Endothelial cell of umbilical vein (primary cell): Measurements from ENCODE around the gene SMIM21.

Experiments used
- EZH2 ChIP-seq: IDR thresholded peaks from 2 replicates; pipeline ENCODE4 v1.6.1; 2012; ENCODE audit warnings: borderline replicate concordance, low read depth, mild to moderate bottlenecking, moderate library complexity, low read length, inconsistent platforms; ENCODE audit not compliant: severe bottlenecking
- GATA2 ChIP-seq: IDR thresholded peaks from 2 replicates; pipeline ENCODE4 v1.7.0; 2011; ENCODE audit warnings: low read depth, mild to moderate bottlenecking, moderate library complexity, mixed read lengths, low read length; ENCODE audit not compliant: insufficient read length, insufficient read depth
- MYC ChIP-seq: IDR thresholded peaks from one replicate; pipeline ENCODE4 v1.6.1; 2011; ENCODE audit warnings: mild to moderate bottlenecking, low read depth, low read length
- POLR2A ChIP-seq: IDR thresholded peaks from 2 replicates; pipeline ENCODE4 v1.6.1; 2012; ENCODE audit warnings: low read depth, mild to moderate bottlenecking, control low read depth, low read length
- POLR2AphosphoS5 ChIP-seq: IDR thresholded peaks from 2 replicates; pipeline ENCODE4 v1.6.1; 2012; ENCODE audit warnings: low read depth, mild to moderate bottlenecking, control low read depth, low read length, moderate library complexity; ENCODE audit not compliant: insufficient read depth
- TF ChIP-seq, protein P1 (sequence below), 2 donors: IDR thresholded peaks; 1 replicate in 1 of 2; 2 replicates in 1 of 2; pipeline ENCODE4 v1.5.1; 2011; ENCODE audit warnings: low read length in 2 of 2, mild to moderate bottlenecking in 2 of 2, moderate library complexity in 2 of 2, control low read depth in 1 of 2, inconsistent platforms in 1 of 2, low read depth in 1 of 2; ENCODE audit not compliant: insufficient read depth in 1 of 2; ENCODE audit errors: extremely low read depth in 1 of 2
- TF ChIP-seq, protein P2 (sequence below): IDR thresholded peaks from 2 replicates; pipeline ENCODE4 v1.6.1; 2011; ENCODE audit not compliant: insufficient read depth, insufficient read length

DNA sequence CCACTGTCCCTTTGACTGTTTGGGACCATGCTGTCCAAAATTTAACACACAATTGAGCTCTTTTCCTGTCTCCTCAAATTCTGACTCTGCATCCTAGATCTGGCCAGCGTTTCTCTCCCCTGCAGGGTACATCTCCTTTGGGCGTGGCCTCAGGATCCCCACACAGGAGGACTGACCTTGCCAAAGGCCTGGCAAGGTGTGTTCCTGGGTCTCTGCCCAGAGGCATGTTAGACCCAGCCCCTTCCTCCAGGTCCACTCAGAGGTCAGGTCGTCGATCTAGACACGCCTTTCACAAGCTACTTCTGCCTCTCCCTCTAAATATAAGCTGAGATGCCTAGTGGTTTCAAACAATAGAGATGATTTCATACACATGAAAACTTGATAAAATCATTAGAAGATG lies 45.4 kb upstream of the SMIM21 start:
- TF ChIP-seq POLR2AphosphoS5 (no peak), MYC (no peak), POLR2A (no peak), EZH2 (no peak), GATA2 (no peak)
- TF ChIP-seq, protein P1, sequence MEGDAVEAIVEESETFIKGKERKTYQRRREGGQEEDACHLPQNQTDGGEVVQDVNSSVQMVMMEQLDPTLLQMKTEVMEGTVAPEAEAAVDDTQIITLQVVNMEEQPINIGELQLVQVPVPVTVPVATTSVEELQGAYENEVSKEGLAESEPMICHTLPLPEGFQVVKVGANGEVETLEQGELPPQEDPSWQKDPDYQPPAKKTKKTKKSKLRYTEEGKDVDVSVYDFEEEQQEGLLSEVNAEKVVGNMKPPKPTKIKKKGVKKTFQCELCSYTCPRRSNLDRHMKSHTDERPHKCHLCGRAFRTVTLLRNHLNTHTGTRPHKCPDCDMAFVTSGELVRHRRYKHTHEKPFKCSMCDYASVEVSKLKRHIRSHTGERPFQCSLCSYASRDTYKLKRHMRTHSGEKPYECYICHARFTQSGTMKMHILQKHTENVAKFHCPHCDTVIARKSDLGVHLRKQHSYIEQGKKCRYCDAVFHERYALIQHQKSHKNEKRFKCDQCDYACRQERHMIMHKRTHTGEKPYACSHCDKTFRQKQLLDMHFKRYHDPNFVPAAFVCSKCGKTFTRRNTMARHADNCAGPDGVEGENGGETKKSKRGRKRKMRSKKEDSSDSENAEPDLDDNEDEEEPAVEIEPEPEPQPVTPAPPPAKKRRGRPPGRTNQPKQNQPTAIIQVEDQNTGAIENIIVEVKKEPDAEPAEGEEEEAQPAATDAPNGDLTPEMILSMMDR (IDR thresholded peaks at IDR 0.05; ENCODE audit: extremely low read depth in 1 of 2, insufficient read depth in 1 of 2, low read depth in 1 of 2, low read length in 2 of 2), result no peak
- TF ChIP-seq, protein P2, sequence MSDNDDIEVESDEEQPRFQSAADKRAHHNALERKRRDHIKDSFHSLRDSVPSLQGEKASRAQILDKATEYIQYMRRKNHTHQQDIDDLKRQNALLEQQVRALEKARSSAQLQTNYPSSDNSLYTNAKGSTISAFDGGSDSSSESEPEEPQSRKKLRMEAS, result no peak
